NCI-H82 treated with DMSO at 0.1 percent for 48 hours (cell line): Measurements from ENCODE around the gene NPAS3.

Experiments used
- DNase-seq: peaks from one replicate; lab custom pipeline; 2025; ENCODE audit not compliant: unreplicated experiment; lab: John Stamatoyannopoulos, UW

NPAS3 gene

DNA sequence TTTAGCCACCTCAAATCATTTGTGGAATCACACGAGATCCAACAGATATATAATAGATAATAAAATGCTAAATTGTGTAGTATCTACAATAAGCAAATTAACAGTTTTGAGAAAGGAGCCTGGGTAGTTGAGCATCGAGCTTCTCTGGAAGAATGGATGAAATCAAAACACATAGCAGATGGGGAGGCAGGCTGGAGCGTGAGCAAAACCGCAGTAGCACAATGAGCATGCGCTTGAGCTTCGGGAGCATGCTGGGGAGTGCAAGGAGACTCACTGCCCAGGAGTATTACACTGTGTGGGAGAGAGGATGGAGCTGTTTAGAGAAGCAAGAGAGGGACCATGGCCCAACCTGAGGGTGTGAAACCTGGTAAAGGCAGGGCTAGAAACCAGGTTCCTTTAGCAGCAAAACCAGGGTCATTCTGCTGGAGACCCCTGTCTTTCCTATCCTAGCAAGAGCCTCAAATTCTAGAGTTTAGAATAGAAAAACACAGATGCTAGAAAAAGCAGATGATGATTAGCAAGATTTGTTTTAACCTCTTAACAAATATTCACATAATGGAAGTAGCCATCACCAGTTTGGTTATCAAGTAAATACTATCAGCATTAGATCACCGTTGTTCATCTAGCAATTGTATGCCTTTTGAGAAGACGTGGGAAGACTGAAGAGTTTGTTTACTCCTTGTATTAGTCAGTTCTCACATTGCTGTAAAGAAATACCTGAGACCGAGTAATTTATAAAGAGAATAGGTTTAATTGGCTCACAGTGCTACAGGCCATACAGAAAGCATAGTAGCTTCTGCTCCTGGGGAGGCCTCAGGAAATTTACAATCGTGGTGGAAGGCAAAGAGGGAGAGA lies 527.4 kb downstream of the NPAS3 start:
- DNase-seq, result no peak

GRCh38 chr14:33467971-33468370 lies 529.3 kb downstream of the NPAS3 start:
- no peak for DNase-seq

GRCh38 chr14:33469898-33470297 lies 531.2 kb downstream of the NPAS3 start:
- no peak for DNase-seq

- DNase-seq, result no peak
Measured at GRCh38 chr14:33471776-33472175, 533.1 kb downstream of the NPAS3 start.

GRCh38 chr14:33475623-33476022 lies 536.9 kb downstream of the NPAS3 start:
- DNase-seq, result no peak

GRCh38 chr14:33477797-33478196 lies 539.1 kb downstream of the NPAS3 start:
- no peak for DNase-seq

GRCh38 chr14:33480071-33480886 lies 541.6 kb downstream of the NPAS3 start:
- no peak for DNase-seq

GRCh38 chr14:33480887-33481184 lies 542.2 kb downstream of the NPAS3 start:
- DNase-seq, result peak; percentile 92

- DNase-seq, result no peak
Measured at GRCh38 chr14:33483110-33483509, 544.4 kb downstream of the NPAS3 start.

- peak; percentile 15 for DNase-seq
Measured at GRCh38 chr14:33483541-33483940, 544.9 kb downstream of the NPAS3 start.

- DNase-seq, result no peak
Measured at GRCh38 chr14:33484264-33484663, 545.6 kb downstream of the NPAS3 start.

DNA sequence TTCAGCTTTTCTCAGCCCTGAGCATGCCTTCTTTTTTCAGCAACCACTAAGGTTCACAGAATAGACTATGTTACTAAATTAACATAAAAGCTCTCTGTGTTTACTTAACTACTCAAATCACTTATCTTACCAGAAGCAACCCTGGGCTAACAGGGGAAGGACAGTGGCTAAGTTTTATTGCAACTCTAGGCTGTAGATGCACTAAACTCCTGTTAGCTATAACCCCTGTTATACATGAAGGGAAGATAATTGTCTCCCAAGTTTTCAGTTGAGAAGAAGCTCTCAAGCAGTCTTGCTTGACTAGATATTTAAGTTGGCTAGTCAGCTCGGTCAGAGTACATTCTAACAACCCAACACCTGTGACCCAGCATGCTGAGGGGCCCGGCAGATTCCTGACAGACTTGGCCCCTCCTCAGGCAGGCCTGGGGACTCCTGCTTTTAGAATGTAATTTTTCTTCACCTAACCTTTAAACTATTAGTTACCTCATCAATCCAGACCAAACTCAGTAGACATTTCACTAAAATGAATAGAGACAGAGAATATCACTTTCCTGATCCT lies 547.7 kb downstream of the NPAS3 start:
- no peak for DNase-seq

- DNase-seq, result no peak
Measured at GRCh38 chr14:33488582-33488981, 549.9 kb downstream of the NPAS3 start.

DNA sequence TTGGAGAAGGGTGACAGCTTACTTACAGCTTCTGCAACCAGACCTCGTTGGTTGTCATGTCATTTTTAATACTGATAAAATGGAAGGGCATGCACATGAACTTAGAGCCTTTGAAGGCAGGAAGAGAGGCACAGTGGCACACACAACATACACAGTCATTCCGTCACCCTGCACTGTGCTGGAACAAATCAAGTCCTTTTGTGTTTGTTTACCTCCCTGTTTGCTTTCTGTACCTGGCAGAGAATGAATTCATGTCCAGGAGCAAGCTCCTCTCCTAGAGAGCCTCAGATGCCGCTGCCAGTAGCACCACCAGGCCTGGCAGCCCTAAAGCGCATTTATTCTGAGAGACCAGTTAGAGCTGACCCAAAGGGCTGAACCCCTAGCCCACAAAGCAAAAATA lies 551.9 kb downstream of the NPAS3 start:
- no peak for DNase-seq

DNA sequence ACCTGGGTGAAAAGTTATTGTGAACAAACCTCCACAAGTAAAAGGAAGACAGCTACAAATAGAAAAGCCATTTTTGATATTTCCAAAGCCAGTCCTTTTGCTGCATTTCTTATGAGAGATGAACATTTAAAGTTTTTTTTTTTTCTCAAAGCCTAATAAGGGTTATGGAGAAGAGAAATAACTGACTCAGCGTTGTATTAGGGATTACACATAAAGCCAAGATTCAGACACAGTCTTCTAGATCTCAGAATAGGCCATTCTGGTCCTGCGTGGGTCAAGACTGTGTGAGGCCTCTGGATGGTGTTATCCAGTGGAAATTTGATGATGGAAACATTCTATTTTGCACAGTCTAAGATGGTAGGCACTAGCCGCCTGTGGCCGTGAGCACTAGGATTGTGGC lies 552.4 kb downstream of the NPAS3 start:
- no peak for DNase-seq

- DNase-seq, result no peak
Measured at GRCh38 chr14:33492491-33492890, 553.8 kb downstream of the NPAS3 start.

DNA sequence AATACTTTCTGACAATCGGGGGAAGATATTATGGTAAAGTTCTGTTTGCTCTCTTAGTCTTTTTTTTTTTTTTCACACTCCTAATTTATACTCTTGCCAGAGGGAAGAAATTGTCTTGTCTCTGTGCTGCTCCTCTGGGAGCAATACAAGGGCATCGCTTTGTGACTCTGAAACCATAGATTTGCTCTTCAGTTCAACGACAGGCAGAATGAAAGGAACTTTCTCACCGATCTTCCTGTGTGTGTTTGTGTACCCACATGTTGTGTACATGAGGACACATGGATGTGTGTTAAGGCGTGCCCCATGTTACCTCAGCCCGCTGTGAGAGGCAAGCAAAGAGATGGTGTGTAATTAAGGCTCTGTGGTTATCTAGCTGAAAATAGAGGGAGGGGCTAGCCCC lies 554.6 kb downstream of the NPAS3 start:
- DNase-seq, result no peak

- no peak for DNase-seq
Measured at GRCh38 chr14:33493990-33494389, 555.3 kb downstream of the NPAS3 start.

- no peak for DNase-seq
Measured at GRCh38 chr14:33499687-33500086, 561.0 kb downstream of the NPAS3 start.

DNA sequence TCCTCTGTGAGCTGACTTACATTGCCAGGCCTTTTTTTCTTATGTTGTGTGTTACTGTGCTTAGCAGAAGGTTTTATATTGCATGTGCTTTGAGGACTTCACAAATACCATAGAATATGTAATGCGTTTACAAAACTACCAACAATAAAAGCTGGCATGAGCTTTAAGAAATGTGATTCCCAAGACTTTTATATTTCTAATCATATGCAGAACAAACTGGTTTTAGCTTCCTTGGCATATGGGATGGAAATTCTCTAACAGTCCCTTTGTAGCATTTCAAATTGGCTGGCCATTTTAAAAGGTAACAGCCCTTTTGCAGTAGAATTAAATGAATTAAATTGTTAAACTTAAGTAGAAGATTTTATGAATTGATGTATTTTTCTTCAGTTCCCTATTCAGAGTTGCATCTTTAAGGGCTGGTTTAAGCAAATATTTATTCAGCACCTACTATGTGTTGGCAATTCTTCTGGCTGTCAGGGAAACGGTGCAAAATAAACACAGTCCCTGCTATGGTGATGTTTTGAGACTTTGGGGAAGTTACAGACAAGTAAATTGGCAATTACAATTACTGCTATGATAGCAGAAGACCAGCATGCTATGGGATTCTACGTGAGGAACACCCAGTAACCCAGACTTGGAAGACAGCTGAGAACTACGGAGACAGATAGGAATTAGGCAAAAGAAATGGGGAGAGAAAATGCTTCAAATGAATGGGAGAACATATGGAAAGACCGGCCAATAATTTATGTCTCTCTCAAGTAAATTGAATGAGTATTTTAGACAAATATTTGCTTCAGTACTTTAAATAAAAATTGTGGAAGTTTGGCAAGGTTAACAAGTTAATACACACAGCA lies 565.8 kb downstream of the NPAS3 start:
- DNase-seq, result no peak

- no peak for DNase-seq
Measured at GRCh38 chr14:33505266-33505962, 566.7 kb downstream of the NPAS3 start.
